ENCODE results near the gene SZT2. TPM values are rescaled to one million over a fixed set of nuclear protein-coding genes. Genes with fewer than 3 reads are reported as not detected.
A peak's percentile ranks its signal among the peaks of the same experiment; 100 is the strongest.

The SZT2 gene
- total and polyA plus RNA-seq, 12 donors, result 8.6 to 44.0 (median 26.0) TPM

GRCh38 chr1:43420874-43421273 is 31.2 kb downstream of the SZT2 start:
- no peak overlapping the region for H3K27ac ChIP-seq
- TF ChIP-seq CTCF (IDR thresholded peaks at IDR 0.05), result no peak
- H3K4me1 ChIP-seq, result peaks cover 0 to 9% (median 0%) of the 10 kb centered on the region in 9 donors
- H3K9me3 ChIP-seq, result no peaks in the 10 kb centered on the region
- intact Hi-C loops (cut with DNase I), result no loop called here
- DNase-seq (no peak), ATAC-seq (no peak)
- H3K36me3 ChIP-seq, result peaks cover 5 to 100% (median 70%) of the 10 kb centered on the region in 9 donors
- WGBS, 2 donors, result 95 to 96% methylated on average over 10 of the region's 10 CpGs
- no peak overlapping the region for H3K4me3 ChIP-seq
- no peaks in the 10 kb centered on the region for H3K27me3 ChIP-seq

GRCh38 chr1:43421396-43421795 is 31.7 kb downstream of the SZT2 start:
- Histone ChIP-seq H3K36me3 (peaks cover 5 to 100% (median 75%) of the 10 kb centered on the region in 9 donors), H3K27ac (no peak overlapping the region), H3K4me3 (no peak overlapping the region), H3K27me3 (no peaks in the 10 kb centered on the region), H3K4me1 (peaks cover 0 to 3% (median 0%) of the 10 kb centered on the region in 9 donors), H3K9me3 (no peaks in the 10 kb centered on the region)
- TF ChIP-seq CTCF (IDR thresholded peaks at IDR 0.05), result no peak
- ATAC-seq (no peak), DNase-seq (no peak)
- 93 to 97% methylated on average over 6 of the region's 6 CpGs for WGBS, 2 donors
- intact Hi-C loops (cut with DNase I), result no loop called here

GRCh38 chr1:43421976-43422750 is 32.5 kb downstream of the SZT2 start:
- Histone ChIP-seq H3K36me3 (peaks cover 6 to 100% (median 82%) of the 10 kb centered on the region in 9 donors), H3K9me3 (no peaks in the 10 kb centered on the region), H3K4me1 (no peaks in the 10 kb centered on the region), H3K27ac (no peak overlapping the region), H3K4me3 (no peak overlapping the region), H3K27me3 (no peaks in the 10 kb centered on the region)
- ATAC-seq (peak in 1 of 8 donors; percentile 43), DNase-seq (no peak)
- TF ChIP-seq CTCF (IDR thresholded peaks at IDR 0.05), result no peak
- intact Hi-C loops (cut with DNase I), result no loop called here
- 90% methylated on average over 12 of the region's 12 CpGs for WGBS, 2 donors

GRCh38 chr1:43422995-43423671 is 33.4 kb downstream of the SZT2 start:
- WGBS, 2 donors, result 97 to 99% methylated on average over 16 of the region's 16 CpGs
- Histone ChIP-seq H3K36me3 (peaks cover 6 to 100% (median 82%) of the 10 kb centered on the region in 9 donors), H3K4me3 (no peak overlapping the region), H3K9me3 (no peaks in the 10 kb centered on the region), H3K4me1 (no peaks in the 10 kb centered on the region), H3K27me3 (no peaks in the 10 kb centered on the region), H3K27ac (no peak overlapping the region)
- intact Hi-C loops (cut with DNase I), result no loop called here
- no peak for ATAC-seq
- DNase-seq, result no peak
- TF ChIP-seq CTCF (IDR thresholded peaks at IDR 0.05), result no peak

Data from heart right ventricle (tissue), 16 donors.